Retinal pigment epithelial cell (primary cell): ENCODE results near the gene LARP1B.

Experiments
- DNase-seq: peaks from one replicate; pipeline ENCODE4 v3.0.0-alpha.2; 2010; ENCODE audit warnings: low read depth
- H3K4me3 ChIP-seq: 2 replicates; pipeline ENCODE4 v1.5.1; 2011; ENCODE audit warnings: mild to moderate bottlenecking, low read length, control low read depth, moderate library complexity
- CTCF ChIP-seq: conservative IDR thresholded peaks from 2 replicates; pipeline ENCODE4 v1.5.1; 2011; ENCODE audit warnings: low read depth, low read length, control low read depth, inconsistent platforms

Gene LARP1B

GRCh38 chr4:128163177-128164117 is 102.3 kb downstream of the LARP1B start:
- H3K4me3 ChIP-seq, result no peak overlapping the region
- no peak for DNase-seq
- TF ChIP-seq CTCF, result no peak

DNA sequence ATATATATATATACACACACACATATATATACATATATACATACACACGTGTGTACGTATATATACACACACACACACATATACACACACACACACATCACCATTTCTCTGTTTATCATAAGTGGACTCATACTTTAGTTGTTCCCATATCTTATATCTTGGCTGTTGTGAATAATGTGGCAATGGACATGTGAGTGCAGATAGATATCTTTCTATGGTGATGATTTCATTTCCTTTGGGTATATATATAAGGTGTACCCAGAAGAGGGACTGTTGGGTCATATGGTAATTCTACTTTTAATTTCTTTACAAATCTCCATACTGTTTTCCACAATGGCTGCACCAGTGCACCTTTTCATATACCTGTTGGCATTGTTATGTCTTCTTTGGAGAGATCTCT is 105.9 kb downstream of the LARP1B start:
- no peak overlapping the region for H3K4me3 ChIP-seq
- TF ChIP-seq CTCF, result no peak
- DNase-seq, result no peak

- no peak for TF ChIP-seq CTCF
- no peak for DNase-seq
- no peak overlapping the region for H3K4me3 ChIP-seq
Measured at GRCh38 chr4:128168701-128169100, 107.6 kb downstream of the LARP1B start.

- TF ChIP-seq CTCF, result no peak
- no peak overlapping the region for H3K4me3 ChIP-seq
- no peak for DNase-seq
Measured at GRCh38 chr4:128169245-128169644, 108.1 kb downstream of the LARP1B start.

- no peak overlapping the region for H3K4me3 ChIP-seq
- no peak for DNase-seq
- TF ChIP-seq CTCF, result no peak
Measured at GRCh38 chr4:128176643-128177042, 115.5 kb downstream of the LARP1B start.

- H3K4me3 ChIP-seq, result no peak overlapping the region
- TF ChIP-seq CTCF, result no peak
- no peak for DNase-seq
Measured at GRCh38 chr4:128177498-128177897, 116.4 kb downstream of the LARP1B start.

GRCh38 chr4:128186623-128187022 is 125.5 kb downstream of the LARP1B start:
- no peak for DNase-seq
- H3K4me3 ChIP-seq, result no peak overlapping the region
- TF ChIP-seq CTCF, result no peak
